Activated CD8-positive, alpha-beta T cell treated with anti-CD3 and anti-CD28 coated beads for 36 hours (primary cell): ENCODE measurements around the gene BDNF. TPM values are rescaled to one million over a fixed set of nuclear protein-coding genes. Genes with fewer than 3 reads are reported as not detected.

Experiments
- ATAC-seq: fragments of 200-7000 bp; cut with Tn5 transposase; one replicate; pipeline ENCODE4 v1.10.0; 2021; ENCODE audit warnings: mild to moderate bottlenecking, moderate library complexity
- CTCF ChIA-PET: fragments of 350-600 bp; sonication (Branson Sonifier 250); formaldehyde crosslinking; loops from one replicate; lab custom pipeline; 2021; ENCODE audit warnings: antibody characterized with exemption; lab: Charles Lee
- POLR2A ChIA-PET: fragments of 350-600 bp; sonication (Branson Sonifier 250); formaldehyde crosslinking; loops from one replicate; lab custom pipeline; 2021; ENCODE audit warnings: antibody characterized with exemption; lab: Charles Lee
- DNase-seq: peaks from one replicate; pipeline ENCODE4 v3.0.0-alpha.2; 2020
- H3K27ac Mint-ChIP-seq: one replicate; pipeline ENCODE4 v1.8.0; 2021; ENCODE audit warnings: mild to moderate bottlenecking, mixed read lengths
- H3K27me3 Mint-ChIP-seq: one replicate; pipeline ENCODE4 v1.8.0; 2021; ENCODE audit warnings: mixed read lengths
- H3K36me3 Mint-ChIP-seq: one replicate; pipeline ENCODE4 v1.8.0; 2021; ENCODE audit warnings: low read depth, mixed read lengths
- H3K4me1 Mint-ChIP-seq: one replicate; pipeline ENCODE4 v1.8.0; 2021; ENCODE audit warnings: low read depth, mixed read lengths
- H3K4me3 Mint-ChIP-seq: one replicate; pipeline ENCODE4 v1.8.0; 2021; ENCODE audit warnings: mild to moderate bottlenecking, moderate library complexity, mixed read lengths
- H3K9me3 Mint-ChIP-seq: one replicate; pipeline ENCODE4 v1.8.0; 2021; ENCODE audit warnings: mixed read lengths
- CTCF ChIP-seq: fragments of 200-600 bp; IDR thresholded peaks from one replicate; pipeline ENCODE4 v1.8.0; 2022; ENCODE audit warnings: antibody characterized with exemption, mild to moderate bottlenecking
- intact Hi-C: fragments of 100-400 bp; cut with micrococcal nuclease; formaldehyde crosslinking; loops from one replicate; pipeline ENCODE4 v1.10.0; 2022
- total RNA-seq, 2 experiments: library from RNA; stranded (reverse); gene quantifications; one replicate each; pipeline ENCODE4 v1.2.3, GENCODE V29; 2021

Gene BDNF
- total RNA-seq, 2 experiments from 2014 or later: not detected

GRCh38 chr11:27622541-27623300, 77.5 kb downstream of the BDNF start:
- TF ChIP-seq CTCF: no peak
- no peak for DNase-seq
- ChIA-PET CTCF (no interaction called here), POLR2A (no interaction called here)
- Mint-ChIP-seq H3K4me3 (no peak overlapping the region), H3K36me3 (no peaks in the 10 kb centered on the region), H3K27me3 (no peaks in the 10 kb centered on the region), H3K4me1 (no peaks in the 10 kb centered on the region), H3K27ac (no peak overlapping the region), H3K9me3 (no peaks in the 10 kb centered on the region)
- ATAC-seq: no peak
- intact Hi-C loops: no loop called here

GRCh38 chr11:27621405-27622161, 78.7 kb downstream of the BDNF start:
- Mint-ChIP-seq H3K9me3 (no peaks in the 10 kb centered on the region), H3K27me3 (no peaks in the 10 kb centered on the region), H3K4me3 (no peak overlapping the region), H3K4me1 (no peaks in the 10 kb centered on the region), H3K36me3 (no peaks in the 10 kb centered on the region), H3K27ac (no peak overlapping the region)
- no peak for TF ChIP-seq CTCF
- CTCF ChIA-PET: no interaction called here
- ATAC-seq (no peak), DNase-seq (no peak)
- POLR2A ChIA-PET: no interaction called here
- intact Hi-C loops: no loop called here

GRCh38 chr11:27619763-27620335, 80.4 kb downstream of the BDNF start:
- Mint-ChIP-seq H3K4me1 (no peaks in the 10 kb centered on the region), H3K27ac (no peak overlapping the region), H3K27me3 (no peaks in the 10 kb centered on the region), H3K9me3 (no peaks in the 10 kb centered on the region), H3K4me3 (no peak overlapping the region), H3K36me3 (no peaks in the 10 kb centered on the region)
- POLR2A ChIA-PET: no interaction called here
- no peak for DNase-seq
- intact Hi-C loops: no loop called here
- no peak for ATAC-seq
- TF ChIP-seq CTCF: no peak
- CTCF ChIA-PET: no interaction called here

- DNase-seq: no peak
- CTCF ChIA-PET: no interaction called here
- no peak for TF ChIP-seq CTCF
- no peaks in the 10 kb centered on the region for H3K27me3 Mint-ChIP-seq
- intact Hi-C loops: no loop called here
- no peaks in the 10 kb centered on the region for H3K9me3 Mint-ChIP-seq
- no peak overlapping the region for H3K27ac Mint-ChIP-seq
- POLR2A ChIA-PET: no interaction called here
- no peak for ATAC-seq
- no peaks in the 10 kb centered on the region for H3K4me1 Mint-ChIP-seq
- no peaks in the 10 kb centered on the region for H3K36me3 Mint-ChIP-seq
- H3K4me3 Mint-ChIP-seq: no peak overlapping the region
These were observed 81.1 kb downstream of the BDNF start for GRCh38 chr11:27619039-27619574.
